ENCODE data around the gene RGS19. TPM values are rescaled to one million over a fixed set of nuclear protein-coding genes. Genes with fewer than 3 reads are reported as not detected.

Gene RGS19
- total and polyA plus RNA-seq, 2 of the 8 experiments (the other 6 are each of a cell fraction or from before 2014, with no cell fraction given) = 12.7 to 16.8 TPM

DNA sequence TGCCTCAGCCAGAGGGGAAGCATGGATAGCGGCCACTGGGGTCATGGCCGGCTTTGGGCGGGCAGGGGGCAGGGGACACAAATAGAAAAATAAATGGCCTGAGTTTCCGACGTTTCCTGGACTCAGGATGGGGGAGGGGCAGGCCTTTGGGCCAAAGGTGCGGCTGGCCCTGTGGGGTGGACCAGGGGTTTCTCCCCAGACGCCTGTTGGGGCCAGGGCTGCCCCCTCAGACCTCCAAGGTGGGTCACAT, 22.8 kb downstream of the RGS19 start:
- Histone ChIP-seq H3K4me3 (ENCODE audit: extremely low read depth in 1 of 4, insufficient read depth in 2 of 4, low read depth in 3 of 4, low read length in 4 of 4) (no peak overlapping the region), H4K20me1 (replicated peaks in 1 of 2; ENCODE audit: control insufficient read depth in 1 of 2, insufficient read depth in 2 of 2, low read length in 2 of 2) (no peaks in the 10 kb centered on the region), H3K27ac (ENCODE audit: low read depth, low read length) (no peak overlapping the region), H4K8ac (ENCODE audit: extremely low read depth, insufficient read depth, low read length) (no peak overlapping the region), H2AK5ac (ENCODE audit: low read depth, low read length) (no peak overlapping the region), H3K4me1 (replicated peaks in 1 of 4; ENCODE audit: control insufficient read depth in 3 of 4, insufficient read depth in 4 of 4, low read length in 3 of 4) (peaks cover 0 to 18% (median 13%) of the 10 kb centered on the region in 4 experiments; a peak in 6 of 7 replicates), H2AFZ (ENCODE audit: low read length) (no peak overlapping the region), H3K56ac (replicated peaks; ENCODE audit: insufficient read length, low read depth, low read length) (no peak overlapping the region), H3K23me2 (ENCODE audit: low read depth, low read length) (no peaks in the 10 kb centered on the region), H4K5ac (ENCODE audit: insufficient read length, low read depth, low read length) (no peak overlapping the region), H4K91ac (replicated peaks; ENCODE audit: insufficient read length, low read length) (no peak overlapping the region), H3K4me2 (ENCODE audit: insufficient read depth in 1 of 2, low read depth in 2 of 2, low read length in 2 of 2) (no peak overlapping the region), H2BK15ac (ENCODE audit: low read length) (0 out of 2 replicates have a peak overlapping the region, but pooled peaks have one; percentile 98), H3K79me1 (ENCODE audit: low read depth, low read length) (no peaks in the 10 kb centered on the region), H3K79me2 (ENCODE audit: control insufficient read depth in 1 of 2, insufficient read depth in 2 of 2, low read length in 2 of 2) (no peaks in the 10 kb centered on the region), H2BK20ac (ENCODE audit: low read length) (no peak overlapping the region), H3K27me3 (replicated peaks in 1 of 4; ENCODE audit: control insufficient read depth in 3 of 4, extremely low read depth in 1 of 4, insufficient read depth in 3 of 4, low read length in 3 of 4) (peaks cover 0 to 9% (median 3%) of the 10 kb centered on the region in 4 experiments; a peak in 2 of 7 replicates), H3K9ac (replicated peaks in 1 of 4; ENCODE audit: extremely low read depth in 1 of 4, low read depth in 3 of 4, low read length in 3 of 4) (no peak overlapping the region), H3K23ac (ENCODE audit: insufficient read length) (no peak overlapping the region), H3K4ac (replicated peaks; ENCODE audit: insufficient read length, low read depth, low read length) (no peak overlapping the region), H3K36me3 (ENCODE audit: control insufficient read depth in 2 of 4, insufficient read depth in 4 of 4, low read length in 3 of 4) (no peaks in the 10 kb centered on the region), H2BK120ac (replicated peaks; ENCODE audit: low read depth, low read length) (no peak overlapping the region), H3K14ac (ENCODE audit: insufficient read length) (no peak overlapping the region), H3K18ac (ENCODE audit: extremely low read depth, low read length) (no peak overlapping the region), H2BK5ac (ENCODE audit: low read depth, low read length) (no peak overlapping the region), H2BK12ac (ENCODE audit: low read depth, low read length) (no peak overlapping the region), H3K9me3 (ENCODE audit: insufficient read depth in 2 of 2, low read depth in 1 of 2, low read length in 1 of 2) (no peaks in the 10 kb centered on the region)
- CTCF ChIA-PET (ENCODE audit: partially characterized antibody) = interaction anchor here (5.5 to 15.0 kb wide), 2 partner anchors 17 to 25 kb away, joined by 68 to 139 read pairs; partner anchors contain the start of genes LKAAEAR1, OPRL1 and RGS19
- TF ChIP-seq CBX5 (IDR thresholded peaks at IDR 0.05; ENCODE audit: low read depth, low read length) (no peak), CBX8 (IDR thresholded peaks at IDR 0.05; ENCODE audit: borderline replicate concordance, low read depth, low read length) (no peak), NRF1 (IDR thresholded peaks at IDR 0.05; ENCODE audit: low read depth, low read length) (no peak), CTBP2 (IDR thresholded peaks at IDR 0.05; ENCODE audit: borderline replicate concordance, insufficient read depth, insufficient read length, low read length) (no peak), EZH2 (IDR thresholded peaks at IDR 0.05; ENCODE audit: low read depth, low read length, severe bottlenecking) (no peak)
- no peak for DNase-seq (ENCODE audit: low read depth in 1 of 2, low spot score in 2 of 2)
- 81% methylated on average over 7 of the region's 7 CpGs; no CpG with 5 or more reads in 1 of the 2 experiments for WGBS, 2 experiments (ENCODE audit: extremely low coverage in 1 of 2, insufficient coverage in 1 of 2, insufficient read length in 1 of 2, insufficient replicate concordance in 2 of 2, low coverage in 1 of 2, low lambda C conversion rate in 2 of 2, missing lambda C conversion rate in 1 of 2)
- FAIRE-seq = no peak
- POLR2A ChIA-PET (ENCODE audit: partially characterized antibody) = interaction anchor here (1.7 to 1.8 kb wide), 2 partner anchors 12 to 17 kb away, joined by 8 to 9 read pairs; no protein-coding TSS in a partner anchor
